RPMI8226 (cell line): ENCODE measurements around the gene UBAP1L.
"Not testable (repeated sequence)": the region's sequence is repeated elsewhere in the genome, so short reads cannot be mapped to it uniquely, and the experiment has no call there.

ENCODE experiments used
- DNase-seq: peaks from one replicate; pipeline ENCODE4 v3.0.0-alpha.2; 2015

UBAP1L gene

GRCh38 chr15:65115086-65115485 is at the start of gene UBAP1L:
Gene UBAP1L (minus strand): TSS chr15:65115200. CDS start chr15:65106215, 8,985 bp downstream.
- no peak for DNase-seq

DNA sequence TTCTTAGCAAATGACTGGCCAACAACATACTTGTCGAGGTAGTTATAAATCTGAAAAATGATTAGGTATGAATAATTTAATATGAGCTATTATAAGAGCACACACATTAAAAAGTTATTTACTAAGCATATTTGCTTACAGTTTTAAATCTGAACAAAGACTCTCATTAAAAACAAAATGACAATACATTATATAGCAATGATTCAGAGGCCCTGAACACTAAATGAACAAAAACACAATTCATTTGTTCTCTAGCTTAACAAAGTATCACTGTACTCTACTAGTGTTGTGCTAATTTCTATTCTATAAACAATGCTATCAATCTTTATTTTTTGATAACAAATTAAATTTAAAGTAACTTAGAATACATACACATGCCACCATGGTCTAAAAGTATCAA is 49.1 kb upstream of the UBAP1L start:
- no peak for DNase-seq

DNA sequence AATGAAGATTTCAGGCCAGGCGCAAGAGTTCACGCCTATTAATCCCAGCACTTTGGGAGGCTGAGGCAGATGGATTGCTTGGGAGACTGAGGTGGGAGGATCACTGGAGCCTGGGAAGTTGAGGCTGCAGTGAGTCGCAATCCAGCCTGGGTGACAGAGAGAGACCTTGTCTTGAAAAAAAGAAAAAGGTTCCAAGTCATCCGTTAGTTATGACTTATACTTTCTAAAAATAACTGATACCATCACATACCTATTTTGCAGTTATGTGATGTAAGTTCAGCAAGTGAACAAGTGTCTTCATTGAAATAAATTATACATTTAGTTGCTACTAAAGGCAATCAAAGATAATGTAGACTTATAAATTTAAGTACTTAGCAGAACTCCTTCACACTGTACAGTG is 48.0 kb upstream of the UBAP1L start:
- no peak for DNase-seq

GRCh38 chr15:65156692-65157091 is 41.7 kb upstream of the UBAP1L start:
- DNase-seq: no peak

- no peak for DNase-seq
These were observed 39.7 kb upstream of the UBAP1L start for GRCh38 chr15:65154720-65155119.

DNA sequence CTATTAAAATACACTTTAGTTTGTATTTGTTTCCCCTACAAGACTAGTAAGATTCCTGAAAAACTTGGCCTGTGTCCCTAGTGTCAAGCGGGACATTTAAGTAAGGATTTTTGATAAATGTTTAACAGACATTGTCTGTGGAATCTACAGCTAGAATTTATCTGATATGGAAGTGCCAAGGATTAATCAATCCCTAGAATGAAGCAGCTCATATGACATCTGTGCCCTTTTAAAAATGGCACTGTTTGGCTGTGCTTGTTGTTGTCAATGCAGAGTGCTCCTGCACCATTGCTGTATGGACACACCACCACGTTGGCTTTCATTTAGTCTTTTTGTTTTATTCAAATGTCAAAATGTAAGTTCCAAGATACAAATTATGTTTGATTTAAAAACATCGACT is 32.9 kb upstream of the UBAP1L start:
- no peak for DNase-seq

DNA sequence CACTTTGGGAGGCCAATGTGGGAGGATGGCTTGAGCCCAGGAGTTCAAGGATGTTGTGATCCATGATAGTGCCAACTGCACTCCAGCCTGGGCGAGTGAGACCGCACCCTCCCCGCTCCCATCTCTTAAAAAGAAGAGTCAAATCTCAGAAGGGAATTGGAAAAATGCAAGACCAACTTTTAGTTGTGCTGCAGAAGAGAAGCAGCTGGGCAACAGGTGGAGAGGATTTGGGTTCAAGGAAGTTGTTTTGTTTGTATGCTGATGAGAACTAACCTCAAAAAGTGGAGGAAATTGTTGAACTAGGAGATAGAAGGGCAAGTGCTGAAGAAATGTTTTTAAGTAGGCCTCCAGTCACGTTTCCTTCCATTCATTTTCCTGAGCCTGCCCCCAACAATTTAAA is 31.4 kb upstream of the UBAP1L start:
- no peak for DNase-seq

DNA sequence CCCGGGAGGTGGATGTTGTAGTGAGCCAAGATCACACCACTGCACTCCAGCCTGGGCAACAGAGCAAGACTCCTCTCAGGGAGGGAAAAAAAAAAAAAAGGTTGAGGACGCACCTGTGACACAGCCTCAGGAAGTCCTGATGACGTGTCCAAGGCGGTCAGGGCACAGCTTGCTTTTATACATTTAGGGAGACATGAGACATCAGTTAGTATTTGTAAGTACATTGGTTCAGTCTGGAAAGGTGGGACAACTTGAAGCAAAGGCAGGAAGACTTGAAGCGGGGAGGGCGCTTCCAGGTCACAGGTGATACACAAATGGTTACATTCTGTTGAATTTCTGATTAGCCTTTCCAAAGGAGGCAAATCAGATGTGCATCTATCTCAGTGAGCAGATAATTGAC is 23.6 kb upstream of the UBAP1L start:
- peak; percentile 31 for DNase-seq

DNA sequence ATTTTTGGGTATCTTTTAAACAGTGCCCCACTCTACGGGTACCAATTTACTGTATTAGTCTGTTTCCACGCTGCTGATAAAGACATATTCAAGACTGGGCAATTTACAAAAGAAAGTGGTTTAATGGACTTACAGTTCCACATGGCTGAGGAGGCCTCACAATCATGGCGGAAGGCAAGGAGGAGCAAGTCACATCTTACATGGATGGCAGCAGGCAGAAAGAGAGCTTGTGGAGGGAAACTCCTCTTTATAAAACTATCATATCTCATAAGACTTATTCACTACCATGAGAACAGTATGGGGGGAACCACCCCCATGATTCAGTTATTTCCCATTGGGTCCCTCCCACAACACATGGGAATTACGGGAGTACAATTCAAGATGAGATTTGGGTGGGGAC is 22.9 kb upstream of the UBAP1L start:
- not testable (repeated sequence) for DNase-seq

GRCh38 chr15:65137089-65137488 is 22.1 kb upstream of the UBAP1L start:
- not testable (repeated sequence) for DNase-seq

DNA sequence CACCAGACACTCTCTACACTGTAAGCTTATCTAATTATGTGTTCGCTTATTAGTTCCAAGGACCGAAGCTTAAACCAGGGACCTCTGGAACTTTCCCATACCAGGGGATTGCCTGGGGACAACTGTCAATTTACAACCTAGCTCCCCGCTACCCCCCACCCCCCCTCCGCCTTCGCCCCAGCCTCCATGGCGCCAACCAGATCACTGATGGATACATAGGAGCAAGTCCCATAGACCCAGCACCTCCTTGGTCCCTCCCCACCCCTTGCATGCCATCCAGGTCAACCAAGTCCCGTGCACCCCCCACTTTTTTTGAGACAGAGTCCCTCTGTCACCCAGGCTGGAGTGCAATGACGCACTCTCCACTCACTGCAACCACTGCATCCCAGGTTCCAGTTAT is 19.5 kb upstream of the UBAP1L start:
- DNase-seq: no peak

DNA sequence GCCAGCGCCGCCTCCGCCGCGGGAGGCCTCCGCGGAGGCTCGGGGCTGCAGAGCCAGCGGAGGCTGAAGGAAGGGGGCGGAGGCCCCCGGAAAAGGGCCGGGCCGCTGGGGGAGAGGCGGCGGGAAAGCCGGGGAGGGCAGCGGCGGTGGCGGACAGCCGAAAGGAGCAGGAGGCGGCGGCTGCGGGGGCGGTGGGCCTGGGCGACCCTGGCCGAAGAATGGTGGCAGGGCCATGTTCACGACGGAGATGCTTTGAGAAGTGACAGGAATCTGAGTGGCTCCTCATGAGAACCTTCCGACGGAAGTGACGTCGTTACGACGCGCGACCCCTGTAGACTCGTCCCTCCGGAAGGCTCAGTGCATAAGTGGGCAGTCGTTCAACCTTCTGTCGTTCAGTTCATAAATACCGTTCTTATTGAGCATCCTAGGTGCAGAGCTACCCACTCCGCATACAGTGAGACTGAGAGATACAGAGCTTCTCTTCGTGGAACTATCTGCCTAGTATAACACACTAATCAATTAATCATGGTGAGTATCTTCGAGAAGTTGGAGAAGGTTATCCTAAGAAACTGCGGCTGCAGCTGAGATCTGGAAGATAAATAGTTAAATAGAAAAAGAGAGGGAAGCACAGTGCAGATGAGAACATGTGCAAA is 18.7 kb upstream of the UBAP1L start, which contains the start of gene PDCD7:
TSS of gene PDCD7 (minus strand) at position 261 of the 653 bp plus-strand sequence. CDS start at position 234, 27 bp downstream.
- DNase-seq: peak; percentile 98

DNA sequence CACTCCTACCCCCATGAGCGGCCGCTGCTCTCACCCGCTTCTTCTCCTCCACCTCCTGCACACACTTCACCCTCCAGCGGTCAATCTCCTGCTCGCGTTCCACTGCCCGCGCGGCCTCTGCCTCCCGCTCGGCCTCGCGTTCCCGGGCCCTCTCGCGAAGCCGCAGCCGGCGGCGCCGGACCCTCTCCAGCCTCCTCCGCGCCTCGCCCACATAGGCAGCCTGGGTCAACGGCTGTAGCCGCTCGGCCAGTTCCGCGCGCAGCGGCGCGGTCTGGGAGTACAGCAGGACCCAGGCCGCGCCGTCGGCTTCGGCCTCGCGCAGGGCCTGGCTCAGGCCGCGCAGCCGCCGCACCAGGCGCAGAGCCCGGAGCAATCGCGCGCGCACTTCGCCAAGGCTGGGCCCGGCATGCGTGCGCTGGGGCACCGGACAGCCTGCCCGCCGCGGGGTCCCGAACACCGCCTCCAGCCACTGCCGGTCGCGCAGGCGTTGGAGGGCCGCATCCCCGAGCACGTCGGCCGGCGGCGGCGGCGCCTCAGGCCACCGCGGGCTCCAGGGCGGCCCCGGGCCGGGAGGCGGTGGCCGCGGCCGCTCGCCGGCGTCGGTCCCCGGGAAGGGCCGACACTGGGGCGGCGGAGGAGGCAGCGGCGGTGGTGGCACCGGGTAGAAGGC is 18.0 kb upstream of the UBAP1L start:
- peak; percentile 64 for DNase-seq

DNA sequence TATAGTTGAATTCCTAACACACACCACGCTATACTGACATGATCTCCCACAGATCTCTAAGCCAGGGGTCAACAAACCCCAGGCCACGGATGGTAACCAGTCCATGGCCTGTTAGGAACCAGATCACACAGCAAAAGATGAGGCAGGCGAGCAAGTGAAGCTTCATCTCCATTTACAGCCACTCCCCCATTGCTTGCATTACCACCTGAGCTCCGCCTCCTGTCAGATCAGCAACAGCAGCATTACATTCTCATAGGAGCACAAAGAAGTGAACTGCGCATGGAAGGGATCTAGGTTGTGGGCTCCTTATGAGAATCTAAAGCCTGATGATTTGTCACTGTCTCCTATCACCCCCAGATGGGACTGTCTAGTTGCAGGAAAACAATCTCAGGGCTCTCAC is 15.9 kb upstream of the UBAP1L start:
- no peak for DNase-seq

- no peak for DNase-seq
These were observed 542 bp upstream of the UBAP1L start for GRCh38 chr15:65115542-65115941.

- DNase-seq: no peak
These were observed 4.2 kb downstream of the UBAP1L start for GRCh38 chr15:65110676-65111292.

DNA sequence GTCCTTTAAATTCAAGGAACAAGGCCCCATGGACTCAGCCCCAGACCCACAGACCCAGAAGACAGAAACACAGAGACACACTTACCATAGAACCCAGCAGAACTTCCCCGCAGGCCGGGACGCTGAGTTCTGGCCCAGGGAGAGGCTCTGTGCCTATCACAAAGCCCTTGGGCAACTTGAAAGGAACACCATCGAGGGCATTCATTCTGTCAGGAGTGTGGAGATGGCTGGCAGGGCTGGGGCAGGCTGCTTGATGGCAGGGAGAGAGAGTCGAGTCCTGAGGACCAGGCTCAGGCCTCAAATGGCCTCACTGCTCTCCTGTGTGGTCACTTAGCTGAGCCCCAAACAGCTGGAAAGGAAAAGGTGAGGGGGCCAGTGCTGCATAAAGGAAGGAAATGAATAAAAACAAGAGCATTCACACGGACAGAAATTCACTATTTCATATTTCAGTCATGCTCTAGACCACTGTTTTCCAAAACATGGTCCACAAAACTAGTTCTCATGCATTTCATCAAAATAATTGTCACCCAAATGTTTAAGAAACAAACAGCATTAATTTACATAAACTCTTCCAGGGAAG is 8.9 kb downstream of the UBAP1L start:
- no peak for DNase-seq

GRCh38 chr15:65105038-65105437 is 10.0 kb downstream of the UBAP1L start:
- DNase-seq: no peak

DNA sequence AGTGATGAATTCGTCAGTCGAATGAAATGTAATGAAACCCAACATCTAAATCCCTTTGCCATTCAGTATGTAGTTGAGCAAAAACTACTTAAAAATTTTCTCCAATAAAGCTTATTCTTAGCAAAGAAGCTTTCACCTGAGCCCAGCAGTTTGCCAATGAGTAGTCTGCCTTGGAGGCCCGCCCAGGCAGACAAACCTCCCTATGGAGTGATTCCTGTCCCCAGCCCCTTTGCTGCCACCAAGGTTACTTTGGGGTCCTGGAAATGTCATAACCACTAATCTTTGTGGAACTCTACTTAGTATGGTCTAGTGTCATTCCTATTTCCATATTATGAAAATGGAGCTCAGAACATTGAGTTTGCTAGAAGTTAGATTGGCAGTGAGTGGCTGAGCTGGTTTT is 12.1 kb downstream of the UBAP1L start:
- DNase-seq: no peak

DNA sequence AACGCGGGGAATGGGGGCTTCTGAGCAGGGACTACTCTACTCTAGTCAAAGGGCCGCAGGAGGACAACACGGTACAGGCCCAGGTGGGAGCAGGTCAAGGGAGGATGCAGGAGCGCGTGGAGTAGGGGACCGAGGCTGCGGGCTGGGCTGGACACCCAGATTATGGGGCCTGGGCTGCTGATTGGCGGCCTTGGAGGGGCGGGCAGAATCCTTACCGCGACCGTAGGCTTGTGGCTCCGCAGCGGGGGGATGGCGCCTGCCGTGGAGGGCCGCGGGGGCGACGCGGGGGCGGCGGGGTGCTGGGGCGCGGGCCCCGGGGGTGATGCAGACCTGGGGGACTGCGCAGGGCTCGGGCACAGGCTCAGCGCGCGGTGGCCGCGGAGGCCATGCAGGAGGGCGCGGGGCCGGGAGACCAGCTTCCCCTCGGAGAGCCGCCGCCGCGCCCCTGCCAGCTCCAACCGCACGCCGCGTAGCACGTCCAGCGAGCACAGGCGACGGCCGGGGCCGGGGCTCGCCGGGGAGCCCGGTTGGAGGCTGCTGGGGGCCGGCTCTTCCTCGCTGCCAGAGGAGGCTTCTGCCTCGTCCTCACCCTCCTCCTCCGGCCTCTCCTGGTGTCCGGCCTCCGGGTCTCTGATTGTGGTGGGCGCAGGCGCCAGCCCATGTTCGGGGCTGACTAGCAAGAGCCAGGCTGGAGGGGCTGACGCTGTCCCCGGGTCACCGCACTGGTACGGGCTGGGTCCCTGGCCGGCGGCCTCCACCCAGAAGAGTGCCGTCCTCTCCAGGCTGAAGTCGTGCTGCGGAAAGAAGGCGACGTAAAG is 12.9 kb downstream of the UBAP1L start:
- DNase-seq: no peak

GRCh38 chr15:65101411-65101890 is 13.5 kb downstream of the UBAP1L start:
- DNase-seq: peak; percentile 65

GRCh38 chr15:65100442-65100841 is 14.6 kb downstream of the UBAP1L start:
- DNase-seq: no peak

GRCh38 chr15:65099801-65100200 is 15.2 kb downstream of the UBAP1L start:
- DNase-seq: not testable (repeated sequence)
